HepG2 (cell line): ENCODE data around the gene NVL. TPM values are rescaled to one million over a fixed set of nuclear protein-coding genes. Genes with fewer than 3 reads are reported as not detected.
A peak's percentile ranks its signal among the peaks of the same experiment; 100 is the strongest.

Experiments used
- CBX2 ChIP-seq, 2 experiments: fragments of 200-600 bp in 1 of 2; sonication (generic); formaldehyde crosslinking in 1 of 2; IDR thresholded peaks; 2 replicates each; pipeline versions ENCODE4 v1.7.0 to v1.8.1; 2018 to 2022; ENCODE audit warnings: low read depth in 2 of 2, low read length in 1 of 2, mild to moderate bottlenecking in 1 of 2, missing genetic modification reagents in 1 of 2
- FLYWCH1 ChIP-seq: sonication (generic); formaldehyde crosslinking; IDR thresholded peaks from 2 replicates; pipeline ENCODE4 v1.8.1; 2023; ENCODE audit warnings: mild to moderate bottlenecking, missing genetic modification reagents
- JUNB ChIP-seq: sonication (generic); formaldehyde crosslinking; IDR thresholded peaks from 2 replicates; pipeline ENCODE4 v1.8.0; 2022; ENCODE audit warnings: missing genetic modification reagents, mild to moderate bottlenecking, borderline replicate concordance
- KDM6A ChIP-seq: IDR thresholded peaks from 2 replicates; pipeline ENCODE4 v1.6.1; 2016; ENCODE audit warnings: low read depth
- PRPF4 ChIP-seq: fragments of 200-400 bp; formaldehyde crosslinking; IDR thresholded peaks from 2 replicates; pipeline ENCODE4 v1.6.1; 2016; ENCODE audit warnings: low read length, low read depth; ENCODE audit not compliant: poor library complexity, severe bottlenecking
- SIN3B ChIP-seq: fragments of 150-350 bp; IDR thresholded peaks from 2 replicates; pipeline ENCODE4 v1.6.1; 2014; ENCODE audit warnings: low read length
- TFE3 ChIP-seq: IDR thresholded peaks from 2 replicates; pipeline ENCODE4 v1.6.1; 2016
- ZC3H13 ChIP-seq: sonication (generic); formaldehyde crosslinking; IDR thresholded peaks from 2 replicates; pipeline ENCODE4 v1.8.1; 2023; ENCODE audit warnings: mild to moderate bottlenecking, missing genetic modification reagents, moderate library complexity
- ZFP41 ChIP-seq: sonication (generic); formaldehyde crosslinking; IDR thresholded peaks from 2 replicates; pipeline ENCODE4 v1.4.0; 2020; ENCODE audit warnings: mild to moderate bottlenecking, missing genetic modification reagents, borderline replicate concordance
- ZNF121 ChIP-seq: sonication (generic); formaldehyde crosslinking; IDR thresholded peaks from 2 replicates; pipeline ENCODE4 v1.5.0; 2020; ENCODE audit warnings: mild to moderate bottlenecking, missing genetic modification reagents
- ZNF276 ChIP-seq: sonication (generic); formaldehyde crosslinking; IDR thresholded peaks from 2 replicates; pipeline ENCODE4 v1.4.0; 2020; ENCODE audit warnings: mild to moderate bottlenecking, low read depth, missing genetic modification reagents
- ZNF280B ChIP-seq: sonication (generic); formaldehyde crosslinking; IDR thresholded peaks from 2 replicates; pipeline ENCODE4 v1.5.0; 2020; ENCODE audit warnings: missing genetic modification reagents, mild to moderate bottlenecking, borderline replicate concordance
- ZNF44 ChIP-seq: sonication (generic); formaldehyde crosslinking; IDR thresholded peaks from 2 replicates; pipeline ENCODE4 v1.5.1; 2020; ENCODE audit warnings: mild to moderate bottlenecking, missing genetic modification reagents
- polyA plus RNA-seq, 8 experiments: library from polyadenylated mRNA; depleted of rRNA in 3 of 8; stranded (reverse) in 7 of 8; unstranded in 1 of 8; fragments of >200 nt; fragmentation: Illumina TruSeq in 4 of 8; extraction: Trizol in 4 of 8; gene quantifications; 2 replicates each; pipeline versions ENCODE4 v1.2.1 to v1.2.3, GENCODE V29; 2011 to 2016; ENCODE audit warnings: low read depth in 4 of 8, missing spikeins in 1 of 8, mixed read lengths in 1 of 8; ENCODE audit not compliant: insufficient read depth in 1 of 8
- total RNA-seq, 5 experiments: library from RNA; depleted of rRNA; stranded (reverse); fragments of >200 nt; fragmentation: Illumina TruSeq; extraction: Trizol; gene quantifications; 2 replicates each; pipeline ENCODE4 v1.2.3, GENCODE V29; 2016; ENCODE audit warnings: low read depth in 1 of 5
- TF ChIP-seq, protein P1 (sequence below): sonication (generic); formaldehyde crosslinking; IDR thresholded peaks from one replicate; pipeline ENCODE4 v1.5.1; 2020; ENCODE audit warnings: mild to moderate bottlenecking, missing genetic modification reagents; ENCODE audit errors: not compliant biosample characterization

The NVL gene
- total and polyA plus RNA-seq, 2 of the 13 experiments (the other 11 are each of a cell fraction or from before 2014, with no cell fraction given), result 8.3 to 21.0 TPM

GRCh38 chr1:224356685-224357625 is 27.0 kb upstream of the NVL start, which contains the start of gene CNIH4 (continued):
- TF ChIP-seq, protein P1, sequence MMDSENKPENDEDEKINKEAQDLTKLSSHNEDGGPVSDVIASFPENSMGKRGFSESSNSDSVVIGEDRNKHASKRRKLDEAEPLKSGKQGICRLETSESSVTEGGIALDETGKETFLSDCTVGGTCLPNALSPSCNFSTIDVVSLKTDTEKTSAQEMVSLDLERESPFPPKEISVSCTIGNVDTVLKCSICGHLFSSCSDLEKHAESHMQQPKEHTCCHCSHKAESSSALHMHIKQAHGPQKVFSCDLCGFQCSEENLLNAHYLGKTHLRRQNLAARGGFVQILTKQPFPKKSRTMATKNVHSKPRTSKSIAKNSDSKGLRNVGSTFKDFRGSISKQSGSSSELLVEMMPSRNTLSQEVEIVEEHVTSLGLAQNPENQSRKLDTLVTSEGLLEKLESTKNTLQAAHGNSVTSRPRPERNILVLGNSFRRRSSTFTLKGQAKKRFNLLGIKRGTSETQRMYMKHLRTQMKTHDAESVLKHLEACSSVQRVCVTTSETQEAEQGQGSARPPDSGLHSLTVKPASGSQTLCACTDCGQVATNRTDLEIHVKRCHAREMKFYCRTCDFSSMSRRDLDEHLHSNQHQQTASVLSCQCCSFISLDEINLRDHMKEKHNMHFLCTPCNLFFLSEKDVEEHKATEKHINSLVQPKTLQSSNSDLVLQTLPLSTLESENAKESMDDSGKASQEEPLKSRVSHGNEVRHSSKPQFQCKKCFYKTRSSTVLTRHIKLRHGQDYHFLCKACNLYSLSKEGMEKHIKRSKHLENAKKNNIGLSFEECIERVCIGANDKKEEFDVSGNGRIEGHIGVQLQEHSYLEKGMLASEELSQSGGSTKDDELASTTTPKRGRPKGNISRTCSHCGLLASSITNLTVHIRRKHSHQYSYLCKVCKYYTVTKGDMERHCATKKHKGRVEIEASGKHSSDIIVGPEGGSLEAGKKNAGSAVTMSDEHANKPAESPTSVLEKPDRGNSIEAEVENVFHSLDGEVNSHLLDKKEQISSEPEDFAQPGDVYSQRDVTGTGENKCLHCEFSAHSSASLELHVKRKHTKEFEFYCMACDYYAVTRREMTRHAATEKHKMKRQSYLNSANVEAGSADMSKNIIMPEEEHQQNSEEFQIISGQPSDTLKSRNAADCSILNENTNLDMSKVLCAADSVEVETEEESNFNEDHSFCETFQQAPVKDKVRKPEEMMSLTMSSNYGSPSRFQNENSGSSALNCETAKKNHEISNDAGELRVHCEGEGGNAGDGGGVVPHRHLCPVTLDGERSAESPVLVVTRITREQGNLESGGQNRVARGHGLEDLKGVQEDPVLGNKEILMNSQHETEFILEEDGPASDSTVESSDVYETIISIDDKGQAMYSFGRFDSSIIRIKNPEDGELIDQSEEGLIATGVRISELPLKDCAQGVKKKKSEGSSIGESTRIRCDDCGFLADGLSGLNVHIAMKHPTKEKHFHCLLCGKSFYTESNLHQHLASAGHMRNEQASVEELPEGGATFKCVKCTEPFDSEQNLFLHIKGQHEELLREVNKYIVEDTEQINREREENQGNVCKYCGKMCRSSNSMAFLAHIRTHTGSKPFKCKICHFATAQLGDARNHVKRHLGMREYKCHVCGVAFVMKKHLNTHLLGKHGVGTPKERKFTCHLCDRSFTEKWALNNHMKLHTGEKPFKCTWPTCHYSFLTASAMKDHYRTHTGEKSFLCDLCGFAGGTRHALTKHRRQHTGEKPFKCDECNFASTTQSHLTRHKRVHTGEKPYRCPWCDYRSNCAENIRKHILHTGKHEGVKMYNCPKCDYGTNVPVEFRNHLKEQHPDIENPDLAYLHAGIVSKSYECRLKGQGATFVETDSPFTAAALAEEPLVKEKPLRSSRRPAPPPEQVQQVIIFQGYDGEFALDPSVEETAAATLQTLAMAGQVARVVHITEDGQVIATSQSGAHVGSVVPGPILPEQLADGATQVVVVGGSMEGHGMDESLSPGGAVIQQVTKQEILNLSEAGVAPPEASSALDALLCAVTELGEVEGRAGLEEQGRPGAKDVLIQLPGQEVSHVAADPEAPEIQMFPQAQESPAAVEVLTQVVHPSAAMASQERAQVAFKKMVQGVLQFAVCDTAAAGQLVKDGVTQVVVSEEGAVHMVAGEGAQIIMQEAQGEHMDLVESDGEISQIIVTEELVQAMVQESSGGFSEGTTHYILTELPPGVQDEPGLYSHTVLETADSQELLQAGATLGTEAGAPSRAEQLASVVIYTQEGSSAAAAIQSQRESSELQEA (CRISPR knock-in tag), result no peak
- TF ChIP-seq JUNB (CRISPR knock-in tag) (no peak), KDM6A (CRISPR knock-in tag) (no peak), FLYWCH1 (CRISPR knock-in tag) (no peak), ZC3H13 (CRISPR knock-in tag) (no peak), ZNF280B (CRISPR knock-in tag) (no peak), ZNF44 (CRISPR knock-in tag) (0 out of 2 replicates have a peak, but pooled peaks have one; percentile 63), ZFP41 (no peak), ZNF276 (CRISPR knock-in tag) (no peak), SIN3B (no peak; the same call in 1 of the 2 replicates), TFE3 (CRISPR knock-in tag) (0 out of 2 replicates have a peak, but pooled peaks have one; percentile 16), ZNF121 (CRISPR knock-in tag) (no peak), CBX2 (IDR thresholded peaks at IDR 0.05; ENCODE audit: low read depth, low read length) (no peak), CBX2 (CRISPR knock-in tag; IDR thresholded peaks at IDR 0.05; ENCODE audit: low read depth) (no peak), PRPF4 (no peak)
